ENCODE measurements around the gene NFASC. TPM values are rescaled to one million over a fixed set of nuclear protein-coding genes. Genes with fewer than 3 reads are reported as not detected.

The NFASC gene
- total RNA-seq, 1 experiment from 2014 or later: 20.1 TPM

GRCh38 chr1:204841798-204842197 lies 28.9 kb upstream of the NFASC start:
- H3K4me1 Mint-ChIP-seq: peaks cover 18% of the 10 kb centered on the region
- POLR2A ChIA-PET: no interaction called here
- H3K36me3 Mint-ChIP-seq: no peaks in the 10 kb centered on the region
- DNase-seq (ENCODE audit: low spot score) (no peak), ATAC-seq (no peak)
- CTCF ChIA-PET: interaction anchor here (2.1 kb wide), 1 partner anchor 35 kb away, joined by 6 read pairs; no protein-coding TSS in a partner anchor
- H3K27ac Mint-ChIP-seq: no peak overlapping the region
- H3K27me3 Mint-ChIP-seq (ENCODE audit: low read depth): no peaks in the 10 kb centered on the region
- H3K4me3 Mint-ChIP-seq: no peak overlapping the region
- no peak for TF ChIP-seq ZNF512 (CRISPR knock-in tag; IDR thresholded peaks at IDR 0.05; ENCODE audit: borderline replicate concordance)
- TF ChIP-seq ZNF671 (CRISPR knock-in tag; IDR thresholded peaks at IDR 0.05): no peak
- no peak for TF ChIP-seq AR (CRISPR knock-in tag; IDR thresholded peaks at IDR 0.05)
- TF ChIP-seq ETV6 (CRISPR knock-in tag; IDR thresholded peaks at IDR 0.05): no peak
- no peak for TF ChIP-seq GABPB1 (CRISPR knock-in tag; IDR thresholded peaks at IDR 0.05)
- TF ChIP-seq GTF2I (CRISPR knock-in tag; conservative IDR thresholded peaks at IDR 0.05): no peak
- TF ChIP-seq MYBL2 (CRISPR knock-in tag; IDR thresholded peaks at IDR 0.05): no peak
- no peak for TF ChIP-seq E2F4 (CRISPR knock-in tag; IDR thresholded peaks at IDR 0.05; ENCODE audit: borderline replicate concordance, low read depth)
- TF ChIP-seq SP1 (CRISPR knock-in tag; conservative IDR thresholded peaks at IDR 0.05): no peak
- TF ChIP-seq CTCF (IDR thresholded peaks at IDR 0.05): no peak
- TF ChIP-seq GRHL2 (CRISPR knock-in tag; IDR thresholded peaks at IDR 0.05; ENCODE audit: insufficient replicate concordance, severe bottlenecking): no peak
- no peak for TF ChIP-seq ATF1 (CRISPR knock-in tag; IDR thresholded peaks at IDR 0.05)
- no peak for TF ChIP-seq TEAD4 (CRISPR knock-in tag; IDR thresholded peaks at IDR 0.05)
- no peak for TF ChIP-seq FOXJ3 (CRISPR knock-in tag; IDR thresholded peaks at IDR 0.05; ENCODE audit: borderline replicate concordance)
- no peak for TF ChIP-seq PREB (CRISPR knock-in tag; IDR thresholded peaks at IDR 0.05; ENCODE audit: borderline replicate concordance)
- no peak for TF ChIP-seq TEAD1 (CRISPR knock-in tag; IDR thresholded peaks at IDR 0.05)
- TF ChIP-seq ATF3 (CRISPR knock-in tag; conservative IDR thresholded peaks at IDR 0.05): no peak
- no peak for TF ChIP-seq NFE2L1 (CRISPR knock-in tag; IDR thresholded peaks at IDR 0.05)
- H3K9me3 Mint-ChIP-seq: no peaks in the 10 kb centered on the region

GRCh38 chr1:204842369-204842768 lies 28.3 kb upstream of the NFASC start:
- Mint-ChIP-seq H3K4me3 (no peak overlapping the region), H3K27me3 (ENCODE audit: low read depth) (no peaks in the 10 kb centered on the region), H3K4me1 (peaks cover 15% of the 10 kb centered on the region), H3K36me3 (no peaks in the 10 kb centered on the region), H3K27ac (no peak overlapping the region), H3K9me3 (no peaks in the 10 kb centered on the region)
- ATAC-seq (no peak), DNase-seq (ENCODE audit: low spot score) (no peak)
- ChIA-PET POLR2A (no interaction called here), CTCF (interaction anchor here (2.1 kb wide), 1 partner anchor 36 kb away, joined by 6 read pairs; no protein-coding TSS in a partner anchor)
- TF ChIP-seq SOX15 (CRISPR knock-in tag; IDR thresholded peaks at IDR 0.05) (no peak), ATF6 (CRISPR knock-in tag; IDR thresholded peaks at IDR 0.05) (no peak), HMGXB4 (CRISPR knock-in tag; IDR thresholded peaks at IDR 0.05) (no peak), CREB1 (CRISPR knock-in tag; IDR thresholded peaks at IDR 0.05) (no peak), IRF2 (CRISPR knock-in tag; IDR thresholded peaks at IDR 0.05; ENCODE audit: borderline replicate concordance, low read depth) (no peak), FOXP1 (CRISPR knock-in tag; IDR thresholded peaks at IDR 0.05; ENCODE audit: borderline replicate concordance) (no peak), SMAD4 (CRISPR knock-in tag; IDR thresholded peaks at IDR 0.05) (no peak)

All from WTC11 (cell line).